ENCODE results near the gene TMC6. TPM values are rescaled to one million over a fixed set of nuclear protein-coding genes. Genes with fewer than 3 reads are reported as not detected.

TMC6 gene
- polyA plus RNA-seq, 1 of the 3 experiments (the other 2 are of a cell fraction) = 5.5 TPM

DNA sequence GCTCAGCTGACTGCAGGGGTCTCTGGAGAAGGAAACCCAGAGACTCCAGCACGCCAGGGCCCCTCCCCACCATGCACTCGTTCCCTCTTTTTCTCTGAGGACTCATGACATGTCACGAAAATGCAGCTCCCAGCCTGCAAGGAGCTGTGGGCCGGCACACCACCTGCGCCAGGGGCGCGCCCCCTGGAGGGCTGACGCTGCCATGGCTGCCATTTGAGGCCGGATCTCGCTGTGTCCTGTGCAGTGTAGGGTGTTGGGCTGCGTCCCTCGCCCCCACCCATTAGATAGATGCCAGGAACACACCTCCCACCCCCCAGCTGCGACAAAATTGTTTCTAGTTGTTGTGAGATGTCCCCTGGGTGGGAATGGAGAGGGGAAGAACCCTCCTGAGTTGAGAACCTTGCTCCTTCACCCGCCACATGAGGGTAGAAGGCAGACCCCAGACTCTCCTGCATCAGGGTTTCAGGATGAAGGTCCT lies 48.0 kb upstream of the TMC6 start:
- Histone ChIP-seq H3K9me3 (no peaks in the 10 kb centered on the region), H3K9me2 (no peaks in the 10 kb centered on the region), H3K4me3 (ENCODE audit: low read depth in 2 of 2, low read length in 1 of 2) (peak overlapping the region in 1 of 2 experiments; percentile 25; a peak in 1 of 4 replicates), H3K79me2 (ENCODE audit: insufficient read depth) (no peaks in the 10 kb centered on the region; the same call in 1 of the 2 replicates), H3K4me2 (no peak overlapping the region), H3K4me1 (ENCODE audit: control insufficient read depth in 1 of 2, insufficient read depth in 2 of 2, low read depth in 1 of 2, low read length in 1 of 2) (peaks cover 5 to 8% of the 10 kb centered on the region in 2 experiments; a peak in 2 of 4 replicates), H3F3A (replicated peaks; ENCODE audit: insufficient read depth) (peaks cover 6% of the 10 kb centered on the region), H3K9ac (no peak overlapping the region), H3K27me3 (ENCODE audit: insufficient read depth) (no peaks in the 10 kb centered on the region), H4K20me1 (ENCODE audit: insufficient read depth) (no peaks in the 10 kb centered on the region), H2AFZ (ENCODE audit: low read depth) (no peak overlapping the region), H3K27ac (ENCODE audit: low read depth in 2 of 2, low read length in 1 of 2) (no peak overlapping the region), H3K36me3 (replicated peaks in 1 of 2; ENCODE audit: control insufficient read depth in 1 of 2, insufficient read depth in 2 of 2, low read length in 1 of 2) (peaks cover 0 to 16% of the 10 kb centered on the region in 2 experiments)
- peak; percentile 90 for DNase-seq
- 58% methylated on average over 14 of the region's 14 CpGs for WGBS (ENCODE audit: low lambda C conversion rate)
- CTCF ChIA-PET = interaction anchor here (0.6 to 8.3 kb wide), 47 partner anchors 9 to 749 kb away, joined by 3 to 131 read pairs (median 5); partner anchors contain the start of genes AFMID, C17orf99, TK1 and TMC6
- TF ChIP-seq POLR2AphosphoS5 (IDR thresholded peaks at IDR 0.05; ENCODE audit: low read depth, low read length) (no peak), NRF1 (IDR thresholded peaks at IDR 0.05; ENCODE audit: low read depth, low read length) (no peak), SIN3A (IDR thresholded peaks at IDR 0.05; ENCODE audit: borderline replicate concordance, low read depth, low read length) (no peak), JUND (IDR thresholded peaks at IDR 0.05) (no peak), GABPA (IDR thresholded peaks at IDR 0.05; ENCODE audit: low read depth) (no peak), MXI1 (IDR thresholded peaks at IDR 0.05; ENCODE audit: low read depth, low read length) (peak; percentile 41; the same call in 1 of the 2 replicates), FOSL2 (IDR thresholded peaks at IDR 0.05; ENCODE audit: borderline replicate concordance, low read depth) (no peak), RAD21 (IDR thresholded peaks at IDR 0.05; ENCODE audit: low read length) (peak; percentile 74), TEAD4 (IDR thresholded peaks at IDR 0.05; ENCODE audit: borderline replicate concordance, insufficient read depth) (no peak), RCOR1 (IDR thresholded peaks at IDR 0.05; ENCODE audit: low read length) (no peak), EP300 (IDR thresholded peaks at IDR 0.05; ENCODE audit: borderline replicate concordance in 1 of 2, low read depth in 1 of 2, low read length in 1 of 2) (no peak), CHD2 (IDR thresholded peaks at IDR 0.05; ENCODE audit: low read length, partially characterized antibody) (no peak), SMC3 (IDR thresholded peaks at IDR 0.05; ENCODE audit: low read depth, low read length) (peak; percentile 89), YY1 (IDR thresholded peaks at IDR 0.05; ENCODE audit: low read depth) (no peak)
- TF ChIP-seq, protein P1, sequence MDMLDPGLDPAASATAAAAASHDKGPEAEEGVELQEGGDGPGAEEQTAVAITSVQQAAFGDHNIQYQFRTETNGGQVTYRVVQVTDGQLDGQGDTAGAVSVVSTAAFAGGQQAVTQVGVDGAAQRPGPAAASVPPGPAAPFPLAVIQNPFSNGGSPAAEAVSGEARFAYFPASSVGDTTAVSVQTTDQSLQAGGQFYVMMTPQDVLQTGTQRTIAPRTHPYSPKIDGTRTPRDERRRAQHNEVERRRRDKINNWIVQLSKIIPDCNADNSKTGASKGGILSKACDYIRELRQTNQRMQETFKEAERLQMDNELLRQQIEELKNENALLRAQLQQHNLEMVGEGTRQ (IDR thresholded peaks at IDR 0.05; ENCODE audit: borderline replicate concordance, low read depth, low read length) = no peak
- TF ChIP-seq, protein P2, sequence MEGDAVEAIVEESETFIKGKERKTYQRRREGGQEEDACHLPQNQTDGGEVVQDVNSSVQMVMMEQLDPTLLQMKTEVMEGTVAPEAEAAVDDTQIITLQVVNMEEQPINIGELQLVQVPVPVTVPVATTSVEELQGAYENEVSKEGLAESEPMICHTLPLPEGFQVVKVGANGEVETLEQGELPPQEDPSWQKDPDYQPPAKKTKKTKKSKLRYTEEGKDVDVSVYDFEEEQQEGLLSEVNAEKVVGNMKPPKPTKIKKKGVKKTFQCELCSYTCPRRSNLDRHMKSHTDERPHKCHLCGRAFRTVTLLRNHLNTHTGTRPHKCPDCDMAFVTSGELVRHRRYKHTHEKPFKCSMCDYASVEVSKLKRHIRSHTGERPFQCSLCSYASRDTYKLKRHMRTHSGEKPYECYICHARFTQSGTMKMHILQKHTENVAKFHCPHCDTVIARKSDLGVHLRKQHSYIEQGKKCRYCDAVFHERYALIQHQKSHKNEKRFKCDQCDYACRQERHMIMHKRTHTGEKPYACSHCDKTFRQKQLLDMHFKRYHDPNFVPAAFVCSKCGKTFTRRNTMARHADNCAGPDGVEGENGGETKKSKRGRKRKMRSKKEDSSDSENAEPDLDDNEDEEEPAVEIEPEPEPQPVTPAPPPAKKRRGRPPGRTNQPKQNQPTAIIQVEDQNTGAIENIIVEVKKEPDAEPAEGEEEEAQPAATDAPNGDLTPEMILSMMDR (IDR thresholded peaks at IDR 0.05) = peak; percentile 93
- POLR2A ChIA-PET = interaction anchor here (0.5 to 1.3 kb wide), 4 partner anchors 13 to 85 kb away, joined by 3 to 5 read pairs (median 4); no protein-coding TSS in a partner anchor

Measured in SK-N-SH (cell line).